Fibroblast of villous mesenchyme (primary cell): Measurements from ENCODE around the gene ISG20. TPM values are rescaled to one million over a fixed set of nuclear protein-coding genes. Genes with fewer than 3 reads are reported as not detected.

Experiments used
- DNase-seq: peaks from one replicate; pipeline ENCODE4 v3.0.0-alpha.2; 2010; ENCODE audit warnings: low read depth
- H3K4me3 ChIP-seq: 2 replicates; pipeline ENCODE4 v1.5.1; 2011; ENCODE audit warnings: low read depth, mild to moderate bottlenecking, low read length
- CTCF ChIP-seq: IDR thresholded peaks from 2 replicates; pipeline ENCODE4 v1.5.1; 2012; ENCODE audit warnings: low read depth, mild to moderate bottlenecking, low read length; ENCODE audit not compliant: insufficient read depth
- total RNA-seq: library from RNA; depleted of rRNA; stranded (reverse); fragments of >200 nt; gene quantifications from 2 replicates; pipeline ENCODE4 v1.2.3, GENCODE V29; 2012

Gene ISG20
- total RNA-seq, 1 donor: 3.0 TPM

- no peak for DNase-seq
- TF ChIP-seq CTCF: no peak
- H3K4me3 ChIP-seq: no peak overlapping the region
Measured at GRCh38 chr15:88606070-88606794, 32.6 kb upstream of the ISG20 start.

DNA sequence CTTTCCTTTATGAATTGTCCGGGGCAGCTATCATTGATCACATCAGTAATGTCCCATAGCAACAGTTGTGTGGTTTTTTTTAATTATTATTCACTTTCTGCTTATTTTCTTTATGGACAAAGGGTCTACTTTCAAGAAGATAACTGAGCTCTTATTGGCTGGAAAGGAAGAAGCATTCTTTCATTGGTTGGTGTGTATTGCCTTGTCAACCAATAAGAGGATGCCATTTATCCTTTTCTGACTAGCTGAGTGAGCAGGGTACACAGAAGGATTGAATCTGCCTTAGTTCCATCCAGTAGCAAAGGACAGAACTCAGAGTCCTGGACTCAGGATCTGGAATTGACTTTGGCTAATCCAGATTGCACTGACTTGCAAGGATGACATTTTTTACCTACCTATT is 30.9 kb upstream of the ISG20 start:
- TF ChIP-seq CTCF: no peak
- H3K4me3 ChIP-seq: no peak overlapping the region
- DNase-seq: no peak

DNA sequence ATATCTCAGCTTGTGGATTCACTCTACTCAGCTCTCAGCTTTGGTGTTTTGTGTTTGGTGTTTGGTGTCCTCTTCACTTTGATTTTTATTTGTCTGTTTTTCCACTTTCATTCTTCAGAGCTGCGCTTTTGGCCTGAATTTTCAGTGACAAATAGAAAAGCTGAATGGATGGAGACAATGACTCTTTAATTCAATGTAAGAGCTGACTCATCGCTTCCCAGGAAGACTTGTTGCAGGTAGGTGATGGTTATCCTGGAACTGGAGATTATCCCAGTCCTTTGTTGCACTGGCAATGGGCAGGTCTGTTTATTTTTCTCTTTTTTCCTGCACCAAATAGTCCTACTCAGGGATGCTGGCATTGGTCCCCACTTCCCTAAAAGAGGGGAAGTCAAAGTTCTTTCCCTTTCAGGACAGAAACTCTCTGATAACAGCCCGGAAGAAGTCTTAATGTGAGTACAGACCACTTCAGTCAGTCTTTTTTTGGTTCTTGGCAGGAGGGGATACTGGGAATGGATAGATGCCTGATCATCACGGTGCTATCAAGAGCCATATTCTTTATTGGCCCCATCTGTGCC is 30.1 kb upstream of the ISG20 start:
- no peak for TF ChIP-seq CTCF
- H3K4me3 ChIP-seq: no peak overlapping the region
- no peak for DNase-seq

DNA sequence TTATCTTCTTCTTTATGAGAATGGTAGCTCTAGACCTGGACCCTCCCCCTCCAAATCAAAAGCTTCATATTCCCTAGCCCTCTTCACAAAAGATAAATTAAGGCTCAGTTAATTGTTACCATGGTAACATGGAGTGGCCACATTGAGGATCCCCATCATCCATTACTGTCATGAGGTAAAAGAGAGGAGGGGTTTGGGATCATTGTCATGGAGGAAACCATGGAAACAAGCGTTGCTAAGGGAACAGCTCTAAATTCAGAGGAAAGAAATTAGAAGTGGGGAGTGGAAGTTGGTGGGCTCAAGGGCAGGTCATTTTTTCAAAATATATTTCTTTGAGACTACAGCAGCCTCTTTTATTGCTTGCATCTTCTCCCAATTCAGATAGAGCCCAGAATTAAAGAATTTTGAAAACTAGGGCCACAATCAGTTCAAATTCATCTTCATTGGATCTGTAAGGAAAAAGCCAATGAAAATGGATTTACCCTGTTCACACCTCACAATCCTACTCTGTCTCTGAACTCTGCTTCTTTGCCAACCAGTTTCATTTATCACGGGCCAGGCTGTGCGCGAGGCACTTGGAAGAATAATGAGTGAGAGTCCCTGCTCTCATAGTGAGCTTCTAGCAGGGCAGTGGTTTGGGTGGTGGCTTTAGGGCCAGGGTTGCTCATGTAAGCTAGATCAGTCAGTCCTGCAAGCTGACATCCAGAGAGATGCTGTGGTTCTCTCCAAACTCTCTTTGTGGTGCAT is 29.3 kb upstream of the ISG20 start:
- H3K4me3 ChIP-seq: no peak overlapping the region
- no peak for TF ChIP-seq CTCF
- DNase-seq: no peak

DNA sequence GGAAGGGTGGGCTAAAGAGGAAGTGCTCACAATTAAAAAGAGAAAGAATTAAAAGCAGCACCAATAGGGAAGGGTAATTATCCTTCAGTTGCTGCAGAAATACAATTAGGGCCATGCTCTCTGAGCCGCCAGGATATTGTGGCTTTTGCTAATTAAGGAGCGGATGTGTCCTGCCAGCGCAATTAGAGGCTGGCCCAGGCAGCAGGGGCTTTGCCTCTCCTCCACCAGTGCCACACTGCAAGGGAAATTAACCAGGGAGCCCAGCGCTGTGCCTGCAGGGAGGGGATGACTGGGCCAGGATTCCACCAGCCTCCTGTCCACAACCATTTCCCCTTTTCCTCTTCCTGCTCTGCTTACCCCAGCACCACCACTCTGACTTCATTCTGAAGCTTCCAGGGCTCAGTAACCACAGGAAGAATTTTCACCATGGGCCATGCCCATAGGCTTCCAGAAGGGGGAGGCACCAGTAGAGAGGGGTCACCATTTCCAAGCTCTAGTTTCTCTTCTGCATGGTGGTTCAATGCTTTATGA is 28.1 kb upstream of the ISG20 start:
- H3K4me3 ChIP-seq: no peak overlapping the region
- no peak for TF ChIP-seq CTCF
- DNase-seq: no peak

- DNase-seq: no peak
- H3K4me3 ChIP-seq: no peak overlapping the region
- no peak for TF ChIP-seq CTCF
Measured at GRCh38 chr15:88612186-88612796, 26.5 kb upstream of the ISG20 start.
